GM19397 (cell line): Measurements from ENCODE around the gene BTNL8.
"Not testable (repeated sequence)": the region's sequence is repeated elsewhere in the genome, so short reads cannot be mapped to it uniquely, and the experiment has no call there.

Source experiments
- ATAC-seq: cut with Tn5 transposase; IDR thresholded peaks from one replicate; pipeline ENCODE4 v1.9.1; 2021; ENCODE audit warnings: mild to moderate bottlenecking, moderate library complexity; ENCODE audit not compliant: unreplicated experiment

BTNL8 gene

DNA sequence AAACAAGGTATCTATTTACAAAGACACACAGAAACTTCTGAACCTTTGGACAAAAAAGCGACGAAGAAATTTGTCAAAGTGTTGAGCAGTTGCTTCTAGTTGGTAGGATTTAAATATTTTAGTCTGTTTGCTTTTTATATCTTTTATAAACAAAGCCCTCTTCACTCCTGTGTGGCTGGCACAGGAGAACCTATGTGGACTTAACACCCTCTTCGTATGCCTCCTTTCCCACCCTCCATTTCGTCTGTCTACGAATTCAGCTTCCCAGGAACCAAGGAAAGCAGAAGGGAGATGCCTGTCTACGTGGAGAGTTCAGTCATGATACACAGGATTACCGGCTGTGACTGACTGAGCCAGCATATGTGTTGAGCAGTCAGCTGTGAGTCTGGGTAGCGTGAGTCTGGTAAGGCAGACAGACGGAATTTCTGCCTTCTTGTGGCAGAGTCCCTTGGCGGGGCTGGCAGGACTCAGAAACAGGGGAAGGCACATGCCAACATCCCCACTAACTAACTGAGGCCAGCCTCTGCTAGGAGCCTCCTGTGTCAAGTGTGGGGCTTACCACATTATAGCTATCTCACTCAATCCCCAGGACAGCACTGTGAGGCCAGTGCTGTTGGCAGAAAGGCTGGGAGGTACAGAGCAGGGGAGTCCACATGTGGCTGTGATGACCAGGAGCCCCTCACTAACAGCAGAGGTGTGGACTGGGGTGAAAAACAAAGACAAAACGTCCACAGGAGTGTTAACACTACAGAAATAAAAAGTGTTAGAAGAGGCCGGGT is 24.0 kb upstream of the BTNL8 start:
- ATAC-seq = no peak

DNA sequence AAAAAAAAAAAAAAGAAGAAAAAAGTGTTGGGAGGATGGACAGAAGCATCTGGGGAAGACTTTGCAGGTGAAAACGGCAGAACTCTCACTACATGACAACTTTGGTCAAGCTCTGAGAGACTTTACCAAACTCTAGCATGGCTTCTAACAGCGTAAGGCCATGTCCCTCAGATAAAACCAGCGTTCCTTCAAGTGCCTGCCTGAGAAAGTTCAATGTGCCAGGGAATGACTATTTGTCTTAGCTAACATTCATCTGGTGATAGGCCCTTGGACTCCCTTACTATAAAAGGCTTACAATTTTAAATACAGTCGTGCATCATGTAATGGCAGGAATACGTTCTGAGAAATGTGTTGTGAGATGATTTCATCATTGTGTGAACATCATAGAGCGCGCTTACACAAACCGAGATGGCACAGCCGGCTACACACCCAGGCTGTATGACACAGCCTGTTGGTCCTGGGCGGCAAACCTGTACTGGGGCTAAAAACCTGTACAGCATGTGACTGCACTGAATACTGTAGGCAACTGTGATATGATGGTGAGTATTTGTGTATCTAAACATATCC is 23.0 kb upstream of the BTNL8 start:
- ATAC-seq = no peak

DNA sequence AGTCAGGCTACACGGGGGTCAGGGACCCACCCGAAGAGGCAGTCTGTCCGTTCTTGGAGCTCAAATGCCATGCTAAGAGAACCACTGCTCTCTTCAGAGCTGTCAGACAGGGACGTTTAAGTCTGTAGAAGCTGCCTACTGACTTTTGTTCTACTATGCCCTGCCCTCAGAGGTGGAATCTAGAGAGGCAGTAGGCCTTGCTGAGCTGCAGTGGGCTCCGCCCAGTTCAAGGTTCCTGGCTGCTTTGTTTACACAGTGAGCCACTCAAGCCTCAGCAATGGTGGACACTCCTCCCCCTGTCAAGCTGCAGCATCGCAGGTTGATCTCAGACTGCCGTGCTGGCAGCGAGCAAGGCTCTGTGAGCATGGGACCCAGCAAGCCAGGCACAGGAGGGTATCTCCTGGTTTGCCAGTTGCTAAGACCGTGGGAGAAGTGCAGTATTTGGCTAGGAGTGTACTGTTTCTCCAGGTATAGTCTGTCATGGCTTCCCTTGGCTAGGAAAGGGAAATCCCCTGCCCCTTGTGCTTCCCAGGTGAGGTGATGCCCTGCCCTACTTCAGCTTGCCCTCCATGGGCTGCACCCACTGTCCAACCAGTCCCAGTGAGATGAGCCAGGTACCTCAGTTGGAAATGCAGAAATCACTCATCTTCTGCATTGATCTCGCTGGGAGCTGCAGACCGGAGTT is 13.0 kb upstream of the BTNL8 start:
- ATAC-seq = not testable (repeated sequence)

DNA sequence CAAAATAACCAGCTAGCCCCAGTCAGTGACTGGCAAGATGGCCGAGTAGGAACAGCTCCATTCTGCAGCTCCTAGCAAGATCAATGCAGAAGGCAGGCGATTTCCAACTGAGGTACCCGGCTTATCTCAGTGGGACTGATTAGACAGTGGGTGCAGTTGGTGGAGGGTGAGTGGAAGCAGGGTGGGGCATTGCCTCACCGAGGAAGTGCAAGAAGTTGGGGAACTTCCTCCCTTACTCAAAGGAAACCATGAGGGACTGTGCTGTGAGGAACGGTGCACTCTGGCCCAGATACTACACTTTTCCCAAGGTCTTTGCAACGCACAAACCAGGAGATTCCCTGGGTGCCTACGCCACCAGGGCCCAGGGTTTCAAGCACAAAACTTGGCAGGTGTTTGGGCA is 9.6 kb upstream of the BTNL8 start:
- no peak for ATAC-seq

DNA sequence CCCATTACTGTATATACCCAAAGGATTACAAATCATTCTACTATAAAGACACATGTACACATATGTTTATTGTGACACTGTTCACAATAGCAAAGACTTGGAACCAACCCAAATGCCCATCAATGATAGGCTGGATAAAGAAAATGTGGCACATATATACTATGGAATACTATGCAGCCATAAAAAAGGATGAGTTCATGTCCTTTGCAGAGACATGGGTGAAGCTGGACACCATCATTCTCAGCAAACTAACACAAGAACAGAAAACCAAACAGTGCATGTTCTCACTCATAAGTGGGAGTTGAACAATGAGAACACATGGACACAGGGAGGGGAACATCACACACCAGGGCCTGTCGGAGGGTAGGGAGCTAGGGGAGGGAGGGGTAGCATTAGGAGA is 3.6 kb upstream of the BTNL8 start:
- not testable (repeated sequence) for ATAC-seq

DNA sequence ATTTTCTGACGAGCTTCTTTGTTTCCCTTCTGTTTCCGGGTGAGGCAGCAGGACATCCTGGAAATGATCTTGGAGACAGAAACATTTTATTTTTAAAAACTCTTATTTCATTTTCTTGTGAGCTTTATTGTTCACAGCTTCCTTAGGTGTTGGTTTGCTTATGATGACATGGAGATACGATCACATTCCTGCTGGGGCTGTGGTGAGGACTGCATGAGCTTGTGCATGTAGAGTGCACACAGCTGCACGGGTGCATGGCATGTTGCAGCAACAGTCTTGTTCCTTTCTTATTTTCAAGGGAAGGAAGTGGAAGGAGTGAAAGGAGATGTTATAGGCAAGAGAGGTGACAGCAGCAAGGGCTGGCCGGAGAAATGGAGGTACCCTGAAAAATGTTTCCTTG is 1.2 kb downstream of the BTNL8 start:
- ATAC-seq = no peak

DNA sequence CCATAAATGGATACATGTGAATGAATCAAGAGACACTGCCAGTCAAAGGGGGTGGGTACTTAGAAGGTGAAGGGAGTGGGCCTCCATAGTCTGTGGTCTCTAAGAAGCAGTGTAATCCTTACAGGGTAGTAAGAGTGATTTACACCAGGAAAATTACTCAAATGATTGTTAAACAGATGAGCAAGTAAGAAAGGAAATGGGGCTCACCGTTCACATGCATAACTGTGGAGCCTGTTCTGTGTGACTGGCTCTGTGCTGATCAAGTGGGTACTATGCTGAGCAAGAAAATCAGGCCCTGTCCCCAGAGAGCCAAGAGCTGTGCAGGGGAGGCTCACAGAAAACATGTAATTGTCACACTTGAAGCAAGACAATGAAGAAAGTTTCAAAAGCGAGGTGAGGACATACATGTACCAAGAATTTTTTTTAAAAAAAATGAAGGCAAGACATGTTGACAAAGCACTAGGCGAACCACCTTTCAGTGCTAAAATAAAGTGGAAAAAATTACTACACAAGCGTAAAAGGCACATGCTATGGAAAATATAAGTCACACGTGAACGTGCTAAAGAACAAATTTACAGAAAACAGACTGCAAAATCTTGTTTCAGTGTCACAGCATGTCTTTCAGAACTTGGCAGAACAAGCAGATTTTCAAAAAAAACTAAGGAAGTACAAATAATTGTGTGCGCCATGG is 2.5 kb downstream of the BTNL8 start:
- no peak for ATAC-seq

DNA sequence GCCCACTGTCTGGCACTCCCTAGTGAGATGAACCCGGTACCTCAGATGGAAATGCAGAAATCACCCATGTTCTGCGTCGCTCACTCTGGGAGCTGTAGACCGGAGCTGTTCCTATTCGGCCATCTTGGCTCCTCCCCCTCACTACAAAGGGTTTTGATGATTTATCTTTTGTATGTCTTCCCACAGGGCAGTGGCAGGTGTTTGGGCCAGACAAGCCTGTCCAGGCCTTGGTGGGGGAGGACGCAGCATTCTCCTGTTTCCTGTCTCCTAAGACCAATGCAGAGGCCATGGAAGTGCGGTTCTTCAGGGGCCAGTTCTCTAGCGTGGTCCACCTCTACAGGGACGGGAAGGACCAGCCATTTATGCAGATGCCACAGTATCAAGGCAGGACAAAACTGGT is 9.4 kb downstream of the BTNL8 start:
- no peak for ATAC-seq

DNA sequence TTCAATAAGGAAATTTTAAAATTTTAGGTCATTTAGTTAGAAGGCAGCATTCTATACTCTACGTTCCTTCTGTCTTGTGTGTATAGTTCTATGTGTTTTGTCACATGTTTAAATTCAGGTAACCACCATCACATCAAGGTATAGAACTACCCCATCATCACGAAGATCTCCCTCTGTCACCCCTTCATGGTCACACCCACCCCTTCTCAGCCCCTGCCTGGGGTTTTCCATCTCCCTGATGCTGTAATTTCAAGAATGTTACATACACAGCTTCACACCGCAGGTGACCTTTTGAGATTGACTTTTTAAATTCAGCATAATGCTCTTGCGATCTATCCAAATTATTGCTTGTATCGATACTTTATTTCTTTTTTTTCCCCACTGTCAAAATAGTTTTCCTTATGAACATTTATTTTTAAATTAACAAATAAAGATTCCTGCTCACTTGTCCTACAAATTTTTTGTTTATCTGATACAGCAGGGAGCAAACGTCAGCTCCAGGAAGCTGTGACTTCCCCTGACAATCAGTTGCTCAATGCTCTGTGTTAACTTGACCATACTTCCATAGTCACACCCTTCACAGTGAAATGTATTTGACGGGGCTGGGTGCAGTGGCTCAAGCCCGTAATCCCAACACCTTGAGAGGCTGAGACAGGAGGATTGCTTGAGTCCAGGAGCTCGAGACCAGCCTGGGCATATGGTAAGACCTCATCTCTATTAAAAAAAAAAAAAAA is 10.2 kb downstream of the BTNL8 start:
- ATAC-seq = no peak

DNA sequence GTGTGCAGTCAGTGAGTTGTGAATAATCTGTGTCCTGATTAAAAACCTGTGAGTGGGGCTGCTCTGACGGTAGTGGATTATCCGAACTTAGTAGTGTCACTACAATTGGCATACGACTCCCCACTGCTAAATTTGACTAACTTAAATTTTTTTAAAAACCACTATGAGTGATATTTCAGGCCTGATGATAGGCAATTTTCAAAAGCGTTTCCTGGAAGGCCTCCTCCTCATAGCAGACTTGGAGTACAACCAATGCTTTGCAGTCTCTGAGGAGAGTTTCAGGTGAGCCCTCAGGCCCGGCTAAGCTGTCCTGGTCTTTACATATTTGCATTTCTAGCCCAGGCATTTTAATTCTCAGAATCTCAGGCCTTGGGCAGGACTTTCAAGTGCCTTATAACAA is 10.8 kb downstream of the BTNL8 start:
- ATAC-seq = no peak

DNA sequence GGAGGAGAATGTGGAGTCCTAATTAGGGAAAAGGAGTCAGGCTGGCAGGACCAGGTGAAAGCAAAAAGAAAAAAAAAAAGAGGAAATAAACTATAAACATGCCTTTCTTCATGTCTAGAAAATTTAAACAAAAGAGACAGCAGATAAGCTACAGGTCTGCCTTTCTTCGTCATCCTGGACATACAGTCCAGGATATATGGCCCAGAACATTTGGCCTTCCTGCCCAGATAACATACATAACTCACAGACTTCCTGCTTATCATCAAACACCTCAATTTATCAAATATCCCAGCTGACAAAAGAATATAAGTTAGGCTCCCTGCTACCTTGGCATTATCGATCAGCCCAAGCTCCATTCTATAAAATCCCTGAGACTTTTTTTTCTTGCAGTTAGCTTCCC is 11.2 kb downstream of the BTNL8 start:
- ATAC-seq = no peak

DNA sequence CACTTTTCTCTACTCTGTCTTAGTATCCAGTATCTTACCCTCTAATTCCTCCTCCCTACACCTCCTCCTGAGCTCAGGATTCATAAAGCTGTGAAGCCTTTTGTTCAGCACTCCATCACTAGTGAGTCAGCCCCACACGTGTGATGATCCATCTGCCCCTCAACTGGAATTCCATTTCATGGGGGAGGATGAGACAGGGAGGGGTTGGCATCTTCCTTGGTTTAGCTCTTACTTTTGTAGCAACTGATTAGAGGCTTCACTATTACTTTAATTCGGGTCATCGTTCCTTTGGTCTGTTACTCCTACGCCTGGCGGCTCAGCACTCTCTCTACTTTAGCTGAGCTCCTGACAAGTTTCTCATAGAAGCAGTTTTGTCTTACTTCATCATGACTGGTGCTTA is 11.8 kb downstream of the BTNL8 start:
- no peak for ATAC-seq

DNA sequence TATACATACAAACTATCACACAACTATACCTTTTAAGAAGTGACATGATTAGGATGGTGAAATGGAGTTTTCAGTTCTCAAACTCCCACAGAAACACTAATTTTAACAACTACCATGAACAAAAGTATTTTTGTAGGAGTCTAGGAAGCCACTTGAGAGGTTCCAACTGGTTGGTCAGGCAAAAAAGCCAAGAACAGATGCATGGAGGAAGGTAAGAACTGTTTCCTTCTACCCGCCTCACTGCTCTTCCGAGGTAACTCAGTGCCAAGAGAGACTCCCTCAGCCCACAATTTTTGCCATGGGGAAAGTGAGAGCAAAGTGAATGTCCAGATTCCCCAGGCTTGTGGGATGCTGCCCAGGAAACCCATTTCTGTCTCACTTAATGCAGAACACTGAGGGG is 15.7 kb downstream of the BTNL8 start:
- no peak for ATAC-seq

DNA sequence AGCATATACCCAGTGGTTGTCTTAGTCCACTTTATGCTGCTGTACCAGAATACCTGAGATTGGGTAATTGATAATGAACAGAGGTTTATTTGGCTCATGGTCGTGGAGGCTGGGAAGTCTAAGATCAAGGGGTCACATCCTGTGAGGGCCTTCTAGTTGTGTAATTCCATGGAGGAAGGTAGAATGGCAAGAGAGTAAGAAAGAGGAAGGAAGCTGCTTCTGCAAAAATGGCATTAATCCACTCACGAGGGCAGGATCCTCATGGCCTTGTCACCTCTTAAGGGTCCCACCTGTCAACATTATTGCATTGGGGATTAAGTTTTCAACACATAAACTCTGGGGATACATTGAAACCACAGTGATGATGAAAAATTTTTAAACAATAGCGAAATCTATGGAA is 17.0 kb downstream of the BTNL8 start:
- no peak for ATAC-seq

DNA sequence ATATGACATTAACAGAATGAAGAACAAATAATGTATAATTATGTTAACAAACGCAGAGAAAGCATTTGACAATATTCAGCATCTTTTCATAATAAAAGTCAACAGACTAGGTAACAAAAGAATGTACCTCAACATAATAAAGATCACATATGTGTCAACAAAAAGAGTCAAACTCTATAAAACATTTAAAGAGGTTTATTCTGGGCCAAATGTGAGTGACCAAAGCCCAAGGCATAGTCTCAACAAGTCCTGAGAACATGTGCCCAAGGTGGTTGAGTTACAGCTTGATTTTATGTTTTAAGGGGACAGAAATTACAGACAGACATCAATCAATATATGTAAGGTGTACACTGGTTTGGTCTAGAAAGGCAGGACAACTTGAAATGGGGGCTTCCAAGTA is 19.4 kb downstream of the BTNL8 start:
- no peak for ATAC-seq

DNA sequence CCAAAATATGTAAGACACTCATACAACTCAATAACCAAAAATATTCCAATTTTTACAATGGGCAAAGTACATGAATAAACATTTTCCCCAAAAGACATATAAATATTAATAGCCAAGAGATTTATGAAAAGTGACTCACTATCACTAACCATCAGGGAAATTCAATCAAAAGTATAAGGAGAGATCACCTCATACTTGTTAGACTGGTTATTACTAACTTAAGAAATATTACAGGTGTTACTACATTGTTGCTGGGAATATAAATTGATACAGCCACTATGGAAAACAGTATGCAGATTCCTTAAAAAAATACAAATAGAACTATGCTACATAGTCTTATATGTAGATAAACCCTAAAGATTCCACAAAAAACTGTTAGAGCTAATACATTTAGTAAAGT is 21.8 kb downstream of the BTNL8 start:
- ATAC-seq = no peak

DNA sequence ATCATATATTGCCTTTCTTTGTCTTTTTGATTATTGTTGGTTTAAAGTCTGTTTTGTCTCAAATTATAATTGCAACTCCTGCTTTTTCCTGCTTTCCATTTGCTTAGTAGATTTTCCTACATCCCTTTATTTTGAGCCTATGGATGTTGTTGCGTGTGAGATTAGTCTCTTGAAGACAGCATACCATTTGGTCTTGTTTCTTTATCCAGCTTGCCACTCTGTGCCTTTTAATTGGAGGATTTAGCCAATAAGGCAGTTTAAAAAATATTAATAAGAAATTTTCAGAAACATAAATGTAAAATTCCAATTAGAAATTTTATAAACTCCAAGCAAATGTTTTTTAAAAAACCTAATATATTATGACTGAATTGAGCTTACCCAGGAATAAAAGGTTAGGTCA is 24.0 kb downstream of the BTNL8 start:
- no peak for ATAC-seq

DNA sequence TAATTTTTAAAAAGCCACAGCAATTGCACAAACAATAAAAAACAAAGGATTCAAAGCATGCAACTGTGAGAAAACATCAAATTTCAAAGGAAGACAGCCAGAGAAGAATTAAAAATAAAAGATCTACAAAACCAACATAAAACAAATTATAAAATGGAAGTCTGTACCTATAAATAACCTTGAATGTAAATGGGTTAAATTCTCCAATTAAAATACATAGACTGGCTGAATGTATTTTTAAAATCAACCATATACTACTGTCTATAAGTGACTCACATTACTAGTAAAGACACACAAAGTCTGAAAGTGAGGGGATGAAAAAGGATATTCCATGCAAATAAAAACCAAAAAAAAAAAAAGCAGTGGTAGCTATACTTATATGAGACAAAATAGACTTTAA is 33.7 kb downstream of the BTNL8 start:
- ATAC-seq = no peak

DNA sequence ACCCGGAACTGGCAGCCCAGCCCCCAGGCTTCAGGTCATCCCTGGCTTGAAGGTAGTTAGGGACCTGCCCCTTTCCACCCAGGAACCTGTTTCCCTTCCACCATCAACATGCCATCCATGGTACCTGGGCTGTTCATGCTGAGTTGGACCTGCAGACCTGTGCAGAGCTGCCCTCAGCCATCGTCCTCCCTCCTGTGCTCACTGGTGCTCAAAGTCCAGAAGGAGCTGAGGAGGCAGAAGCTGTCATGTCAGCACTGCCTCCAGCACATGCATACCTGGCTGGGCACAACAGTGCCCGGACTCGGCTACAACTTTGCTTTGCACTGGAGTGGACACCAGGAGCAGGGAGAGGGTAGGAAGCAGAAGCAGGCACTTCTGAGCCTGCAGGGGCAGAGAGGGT is 36.2 kb downstream of the BTNL8 start:
- ATAC-seq = no peak

DNA sequence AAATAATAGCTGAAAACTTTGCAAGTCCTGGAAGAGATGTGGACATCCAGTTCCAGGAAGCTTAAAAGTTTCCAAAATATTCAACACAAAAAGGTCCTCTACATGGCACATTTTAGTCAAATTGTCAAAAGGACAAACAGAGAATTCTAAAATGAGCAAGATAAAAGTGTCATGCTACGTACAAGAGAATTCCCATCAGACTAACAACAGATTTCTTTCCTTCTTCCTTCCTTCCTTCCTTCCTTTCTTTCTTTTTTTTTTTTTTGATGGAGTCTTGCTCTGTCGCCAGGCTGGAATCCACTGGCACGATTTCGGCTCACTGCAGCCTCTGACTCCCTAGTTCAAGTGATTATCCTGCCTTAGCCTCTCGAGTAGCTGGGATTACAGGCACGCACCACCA is 39.3 kb downstream of the BTNL8 start:
- ATAC-seq = no peak

DNA sequence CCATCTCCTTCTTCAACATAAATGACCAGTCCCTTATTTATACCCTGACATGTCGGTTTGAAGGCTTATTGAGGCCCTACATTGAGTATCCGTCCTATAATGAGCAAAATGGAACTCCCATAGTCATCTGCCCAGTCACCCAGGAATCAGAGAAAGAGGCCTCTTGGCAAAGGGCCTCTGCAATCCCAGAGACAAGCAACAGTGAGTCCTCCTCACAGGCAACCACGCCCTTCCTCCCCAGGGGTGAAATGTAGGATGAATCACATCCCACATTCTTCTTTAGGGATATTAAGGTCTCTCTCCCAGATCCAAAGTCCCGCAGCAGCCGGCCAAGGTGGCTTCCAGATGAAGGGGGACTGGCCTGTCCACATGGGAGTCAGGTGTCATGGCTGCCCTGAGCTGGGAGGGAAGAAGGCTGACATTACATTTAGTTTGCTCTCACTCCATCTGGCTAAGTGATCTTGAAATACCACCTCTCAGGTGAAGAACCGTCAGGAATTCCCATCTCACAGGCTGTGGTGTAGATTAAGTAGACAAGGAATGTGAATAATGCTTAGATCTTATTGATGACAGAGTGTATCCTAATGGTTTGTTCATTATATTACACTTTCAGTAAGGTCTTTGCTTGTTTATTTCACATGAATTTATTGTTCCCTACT is 51.5 kb downstream of the BTNL8 start:
- no peak for ATAC-seq
